Islet of Langerhans (tissue), 1 donor: ENCODE data around the gene FNIP2.
"Not testable (repeated sequence)": the region's sequence is repeated elsewhere in the genome, so short reads cannot be mapped to it uniquely, and the experiment has no call there.

Source experiments
- FAIRE-seq: peaks from one replicate; lab custom pipeline; 2011; peaks lifted over from hg19 to GRCh38; lab: Jason Lieb, UNC

FNIP2 gene

GRCh38 chr4:158873795-158874401 lies 105.1 kb downstream of the FNIP2 start:
- FAIRE-seq, result no peak

GRCh38 chr4:158875026-158875425 lies 106.2 kb downstream of the FNIP2 start:
- no peak for FAIRE-seq

- FAIRE-seq, result no peak
These were observed 106.6 kb downstream of the FNIP2 start for GRCh38 chr4:158875455-158875854.

- no peak for FAIRE-seq
These were observed 108.2 kb downstream of the FNIP2 start for GRCh38 chr4:158877069-158877468.

- not testable (repeated sequence) for FAIRE-seq
These were observed 113.3 kb downstream of the FNIP2 start for GRCh38 chr4:158882142-158882541.

GRCh38 chr4:158884280-158884679 lies 115.5 kb downstream of the FNIP2 start:
- FAIRE-seq, result no peak

- FAIRE-seq, result no peak
These were observed 116.7 kb downstream of the FNIP2 start for GRCh38 chr4:158885564-158885963.

GRCh38 chr4:158890294-158890693 lies 121.5 kb downstream of the FNIP2 start:
- no peak for FAIRE-seq

GRCh38 chr4:158891256-158891655 lies 122.4 kb downstream of the FNIP2 start:
- FAIRE-seq, result no peak

- FAIRE-seq, result no peak
These were observed 126.0 kb downstream of the FNIP2 start for GRCh38 chr4:158894826-158895225.

- no peak for FAIRE-seq
These were observed 127.2 kb downstream of the FNIP2 start for GRCh38 chr4:158895797-158896576.

GRCh38 chr4:158896577-158897238 lies 127.9 kb downstream of the FNIP2 start:
- FAIRE-seq, result not testable (repeated sequence)

- not testable (repeated sequence) for FAIRE-seq
These were observed 131.6 kb downstream of the FNIP2 start for GRCh38 chr4:158900408-158900807.

- not testable (repeated sequence) for FAIRE-seq
These were observed 133.7 kb downstream of the FNIP2 start for GRCh38 chr4:158902280-158903078.

- FAIRE-seq, result no peak
These were observed 134.2 kb downstream of the FNIP2 start for GRCh38 chr4:158903079-158903456.

- no peak for FAIRE-seq
These were observed 134.7 kb downstream of the FNIP2 start for GRCh38 chr4:158903472-158904043.

GRCh38 chr4:158904815-158905214 lies 136.0 kb downstream of the FNIP2 start:
- FAIRE-seq, result no peak

- FAIRE-seq, result no peak
These were observed 137.2 kb downstream of the FNIP2 start for GRCh38 chr4:158906073-158906472.

GRCh38 chr4:158912390-158912789 lies 143.6 kb downstream of the FNIP2 start:
- no peak for FAIRE-seq

- FAIRE-seq, result no peak
These were observed 144.0 kb downstream of the FNIP2 start for GRCh38 chr4:158912806-158913205.

GRCh38 chr4:158913766-158914165 lies 144.9 kb downstream of the FNIP2 start:
- no peak for FAIRE-seq

- no peak for FAIRE-seq
These were observed 145.4 kb downstream of the FNIP2 start for GRCh38 chr4:158914218-158914617.
